ENCODE data around the gene SLC9A9.
A peak's percentile ranks its signal among the peaks of the same experiment; 100 is the strongest.

The SLC9A9 gene

GRCh38 chr3:143674100-143674968 is 173.9 kb downstream of the SLC9A9 start:
- TF ChIP-seq CTCF (IDR thresholded peaks at IDR 0.05; ENCODE audit: control insufficient read depth, extremely low read depth, insufficient read depth), result peak; percentile 96
- DNase-seq (ENCODE audit: low read depth), result peak; percentile 25
- H3K4me3 ChIP-seq (ENCODE audit: low read depth, low read length), result no peak overlapping the region

GRCh38 chr3:143672396-143673165 is 175.7 kb downstream of the SLC9A9 start:
- no peak overlapping the region for H3K4me3 ChIP-seq (ENCODE audit: low read depth, low read length)
- DNase-seq (ENCODE audit: low read depth), result no peak
- TF ChIP-seq CTCF (IDR thresholded peaks at IDR 0.05; ENCODE audit: control insufficient read depth, extremely low read depth, insufficient read depth), result no peak

GRCh38 chr3:143671626-143672025 is 176.6 kb downstream of the SLC9A9 start:
- H3K4me3 ChIP-seq (ENCODE audit: low read depth, low read length), result no peak overlapping the region
- no peak for TF ChIP-seq CTCF (IDR thresholded peaks at IDR 0.05; ENCODE audit: control insufficient read depth, extremely low read depth, insufficient read depth)
- no peak for DNase-seq (ENCODE audit: low read depth)

DNA sequence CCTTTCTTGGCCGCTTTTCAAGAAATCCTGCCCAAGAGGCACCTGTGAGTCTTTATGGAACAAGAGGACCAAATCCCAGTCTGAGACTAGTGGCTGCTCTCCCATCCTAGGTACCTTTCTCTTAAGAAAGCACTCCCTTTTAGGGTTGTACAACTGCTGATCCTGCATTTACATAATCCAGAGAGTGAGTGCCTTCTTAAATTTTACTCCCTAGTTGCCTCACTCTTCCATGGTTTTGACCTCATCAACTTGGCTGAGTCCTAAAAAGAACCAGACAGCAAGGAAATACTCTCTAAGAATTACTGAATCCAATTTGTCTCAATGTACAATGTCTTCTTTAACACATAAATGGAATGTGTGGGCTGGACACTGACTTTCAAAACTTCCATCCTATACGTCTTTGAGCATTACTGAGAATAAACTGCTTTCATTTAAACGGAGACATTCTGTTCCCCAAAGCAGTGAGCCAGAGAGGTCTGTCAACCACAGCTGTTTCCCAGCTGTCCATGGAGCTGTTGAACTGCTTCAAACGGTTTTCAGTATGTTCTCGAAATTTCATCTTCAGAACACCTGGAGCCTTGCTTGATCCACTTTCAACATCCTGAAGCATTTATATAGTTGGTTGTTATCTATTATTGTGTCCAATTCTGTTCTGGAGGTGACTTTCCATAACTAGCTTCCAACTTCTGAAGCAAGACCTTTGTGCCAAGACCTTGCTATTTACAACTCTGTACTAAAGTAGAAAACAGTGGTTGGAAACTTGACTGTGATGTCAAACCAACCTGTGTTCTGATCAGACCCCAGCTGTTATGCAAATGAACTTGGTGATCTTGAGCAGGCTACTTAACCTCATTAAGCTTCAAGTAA is 179.1 kb downstream of the SLC9A9 start:
- TF ChIP-seq CTCF (IDR thresholded peaks at IDR 0.05; ENCODE audit: control insufficient read depth, extremely low read depth, insufficient read depth), result no peak
- no peak for DNase-seq (ENCODE audit: low read depth)
- no peak overlapping the region for H3K4me3 ChIP-seq (ENCODE audit: low read depth, low read length)

GRCh38 chr3:143668385-143668784 is 179.9 kb downstream of the SLC9A9 start:
- no peak for DNase-seq (ENCODE audit: low read depth)
- H3K4me3 ChIP-seq (ENCODE audit: low read depth, low read length), result no peak overlapping the region
- TF ChIP-seq CTCF (IDR thresholded peaks at IDR 0.05; ENCODE audit: control insufficient read depth, extremely low read depth, insufficient read depth), result no peak

- TF ChIP-seq CTCF (IDR thresholded peaks at IDR 0.05; ENCODE audit: control insufficient read depth, extremely low read depth, insufficient read depth), result no peak
- peak; percentile 21 for DNase-seq (ENCODE audit: low read depth)
- H3K4me3 ChIP-seq (ENCODE audit: low read depth, low read length), result no peak overlapping the region
Measured at GRCh38 chr3:143661677-143662076, 186.6 kb downstream of the SLC9A9 start.
